PFSK-1 (cell line): ENCODE results near the gene TCEAL5.

Experiments used
- POLR2AphosphoS5 ChIP-seq: IDR thresholded peaks from 2 replicates; pipeline ENCODE4 v1.6.1; 2012; ENCODE audit warnings: low read depth, mild to moderate bottlenecking, control low read depth, low read length, moderate library complexity
- REST ChIP-seq, 2 experiments: IDR thresholded peaks; 2 replicates each; pipeline versions ENCODE4 v1.6.1 to v1.8.0; 2011 to 2012; ENCODE audit warnings: low read depth in 2 of 2, low read length in 2 of 2, control low read depth in 1 of 2, inconsistent platforms in 1 of 2, mild to moderate bottlenecking in 1 of 2, moderate library complexity in 1 of 2; ENCODE audit not compliant: insufficient read depth in 1 of 2
- TAF1 ChIP-seq: IDR thresholded peaks from 2 replicates; pipeline ENCODE4 v1.6.1; 2012; ENCODE audit warnings: low read length, control low read depth, borderline replicate concordance; ENCODE audit not compliant: insufficient read depth

GRCh38 chrX:103254921-103255493 lies 21.5 kb downstream of the TCEAL5 start, which contains the start of gene TCEAL8:
- TF ChIP-seq TAF1 (no peak), REST (IDR thresholded peaks at IDR 0.05; ENCODE audit: insufficient read depth in 1 of 2, low read depth in 2 of 2, low read length in 2 of 2) (no peak), POLR2AphosphoS5 (no peak)
